ENCODE measurements around the gene SP110.

Gene SP110

GRCh38 chr2:230258483-230258882, 38.7 kb upstream of the SP110 start:
- TF ChIP-seq CTCF (IDR thresholded peaks at IDR 0.05; ENCODE audit: low read depth, low read length) = no peak
- DNase-seq (ENCODE audit: extremely low read depth, low read depth) = no peak

- DNase-seq (ENCODE audit: extremely low read depth, low read depth) = no peak
These were observed 37.0 kb upstream of the SP110 start for GRCh38 chr2:230256733-230257332.

GRCh38 chr2:230254152-230254881, 34.5 kb upstream of the SP110 start:
- no peak for DNase-seq (ENCODE audit: extremely low read depth, low read depth)
- TF ChIP-seq CTCF (IDR thresholded peaks at IDR 0.05; ENCODE audit: low read depth, low read length) = no peak

More at GRCh38 chr2:230256733-230257332, 37.0 kb upstream of the SP110 start:
- TF ChIP-seq CTCF (IDR thresholded peaks at IDR 0.05; ENCODE audit: low read depth, low read length) = no peak

- DNase-seq (ENCODE audit: extremely low read depth, low read depth) = no peak
- no peak for TF ChIP-seq CTCF (IDR thresholded peaks at IDR 0.05; ENCODE audit: low read depth, low read length)
These were observed 30.4 kb upstream of the SP110 start for GRCh38 chr2:230250231-230250630.

GRCh38 chr2:230246206-230246605, 26.4 kb upstream of the SP110 start:
- TF ChIP-seq CTCF (IDR thresholded peaks at IDR 0.05; ENCODE audit: low read depth, low read length) = no peak
- no peak for DNase-seq (ENCODE audit: extremely low read depth, low read depth)

GRCh38 chr2:230244211-230244610, 24.4 kb upstream of the SP110 start:
- no peak for TF ChIP-seq CTCF (IDR thresholded peaks at IDR 0.05; ENCODE audit: low read depth, low read length)
- DNase-seq (ENCODE audit: extremely low read depth, low read depth) = no peak

GRCh38 chr2:230234845-230235244, 15.1 kb upstream of the SP110 start:
- DNase-seq (ENCODE audit: extremely low read depth, low read depth) = no peak
- TF ChIP-seq CTCF (IDR thresholded peaks at IDR 0.05; ENCODE audit: low read depth, low read length) = no peak

All from AG09319 (cell line).